ENCODE measurements around the gene AK4.

GRCh38 chr1:65207317-65207716, 59.3 kb downstream of the AK4 start:
- no peak for TF ChIP-seq POLR2AphosphoS5 (IDR thresholded peaks at IDR 0.05; ENCODE audit: low read depth, low read length)
- TF ChIP-seq SIN3A (IDR thresholded peaks at IDR 0.05; ENCODE audit: borderline replicate concordance, insufficient read depth, low read length): no peak
- no peak for TF ChIP-seq REST (IDR thresholded peaks at IDR 0.05; ENCODE audit: insufficient read depth in 1 of 2, low read depth in 2 of 2, low read length in 2 of 2)
- no peak for TF ChIP-seq FOXP2 (optimal IDR thresholded peaks at IDR 0.05; ENCODE audit: borderline replicate concordance, extremely low read depth, extremely low read length, insufficient read depth)
- no peak for TF ChIP-seq TAF1 (IDR thresholded peaks at IDR 0.05; ENCODE audit: borderline replicate concordance, insufficient read depth, low read length)

All from PFSK-1 (cell line).